Dendritic cell treated with granulocyte-macrophage colony-stimulating factor and Interleukin-4, amounts not matched to agents 40 ng/mL and 50 ng/mL, for 4 days (primary cell): ENCODE results near the gene PRB4.
"Not testable (repeated sequence)": the region's sequence is repeated elsewhere in the genome, so short reads cannot be mapped to it uniquely, and the experiment has no call there.

Experiments
- H3K27ac Mint-ChIP-seq: one replicate; pipeline ENCODE4 v1.8.0; 2022; ENCODE audit warnings: mild to moderate bottlenecking, mixed read lengths
- H3K27me3 Mint-ChIP-seq: one replicate; pipeline ENCODE4 v1.8.0; 2022; ENCODE audit warnings: mild to moderate bottlenecking, mixed read lengths
- H3K36me3 Mint-ChIP-seq: one replicate; pipeline ENCODE4 v1.8.0; 2022; ENCODE audit warnings: low read depth, mixed read lengths
- H3K4me1 Mint-ChIP-seq: one replicate; pipeline ENCODE4 v1.8.0; 2022; ENCODE audit warnings: low read depth, mixed read lengths
- H3K4me3 Mint-ChIP-seq: one replicate; pipeline ENCODE4 v1.8.0; 2022; ENCODE audit warnings: mild to moderate bottlenecking, moderate library complexity, mixed read lengths
- H3K9me3 Mint-ChIP-seq: one replicate; pipeline ENCODE4 v1.8.0; 2022; ENCODE audit warnings: mixed read lengths
- intact Hi-C: fragments of 100-400 bp; cut with micrococcal nuclease; formaldehyde crosslinking; loops from one replicate; pipeline ENCODE4 v1.15.0; 2022

Gene PRB4

GRCh38 chr12:11310336-11310735 is at the start of gene PRB4:
Gene PRB4 (minus strand): TSS chr12:11310436. CDS start chr12:11310398, 38 bp downstream.
- H3K9me3 Mint-ChIP-seq, result peaks cover 15% of the 10 kb centered on the region

GRCh38 chr12:11351736-11352135 is 41.5 kb upstream of the PRB4 start:
- intact Hi-C loops, H3K36me3 Mint-ChIP-seq, H3K27me3 Mint-ChIP-seq, H3K27ac Mint-ChIP-seq, H3K4me1 Mint-ChIP-seq, H3K4me3 Mint-ChIP-seq: not testable (repeated sequence)
- peaks cover 16% of the 10 kb centered on the region for H3K9me3 Mint-ChIP-seq

More at GRCh38 chr12:11310336-11310735, at the start of gene PRB4:
- intact Hi-C loops, result no loop called here
- Mint-ChIP-seq H3K4me3 (no peak within 1 kb of the TSS), H3K27me3 (peaks cover 1% of the 10 kb centered on the region), H3K36me3 (no peaks in the 10 kb centered on the region), H3K27ac (no peak within 1 kb of the TSS), H3K4me1 (no peaks in the 10 kb centered on the region)

- no peaks in the 10 kb centered on the region for H3K36me3 Mint-ChIP-seq
- H3K4me1 Mint-ChIP-seq, result peaks cover 6% of the 10 kb centered on the region
- H3K9me3 Mint-ChIP-seq, result peaks cover 16% of the 10 kb centered on the region
- intact Hi-C loops, result no loop called here
- no peak overlapping the region for H3K27ac Mint-ChIP-seq
- peaks cover under 1% of the 10 kb centered on the region for H3K27me3 Mint-ChIP-seq
- H3K4me3 Mint-ChIP-seq, result no peak overlapping the region
Observed at GRCh38 chr12:11348439-11348838, 38.2 kb upstream of the PRB4 start.

- Mint-ChIP-seq H3K4me3 (no peak overlapping the region), H3K36me3 (no peaks in the 10 kb centered on the region), H3K4me1 (peaks cover 6% of the 10 kb centered on the region), H3K9me3 (peaks cover 16% of the 10 kb centered on the region), H3K27me3 (no peaks in the 10 kb centered on the region), H3K27ac (no peak overlapping the region)
- intact Hi-C loops, result no loop called here
Observed at GRCh38 chr12:11347810-11348209, 37.6 kb upstream of the PRB4 start.

DNA sequence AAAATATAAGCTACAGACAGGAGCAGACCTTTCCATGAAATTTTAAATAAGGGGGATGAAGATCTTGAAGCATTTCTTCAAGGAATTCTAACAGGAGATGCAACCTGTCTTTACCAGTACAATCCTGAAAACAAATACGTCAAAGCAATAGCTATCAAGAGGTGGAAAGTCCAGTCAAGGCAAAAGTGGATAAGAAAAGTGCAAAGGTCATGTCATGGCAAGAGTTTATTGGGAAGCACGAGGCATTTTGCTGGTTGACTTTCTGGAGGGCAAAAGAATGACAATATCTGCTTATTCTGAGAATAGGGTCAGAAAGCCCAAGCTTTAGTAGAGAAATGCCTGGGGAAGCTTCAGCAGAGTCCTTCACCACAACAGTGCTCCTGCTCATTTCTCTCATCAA is 34.3 kb upstream of the PRB4 start:
- Mint-ChIP-seq H3K4me1 (no peaks in the 10 kb centered on the region), H3K36me3 (no peaks in the 10 kb centered on the region), H3K27me3 (no peaks in the 10 kb centered on the region), H3K27ac (no peak overlapping the region), H3K9me3 (peaks cover 18% of the 10 kb centered on the region), H3K4me3 (no peak overlapping the region)
- intact Hi-C loops, result no loop called here

DNA sequence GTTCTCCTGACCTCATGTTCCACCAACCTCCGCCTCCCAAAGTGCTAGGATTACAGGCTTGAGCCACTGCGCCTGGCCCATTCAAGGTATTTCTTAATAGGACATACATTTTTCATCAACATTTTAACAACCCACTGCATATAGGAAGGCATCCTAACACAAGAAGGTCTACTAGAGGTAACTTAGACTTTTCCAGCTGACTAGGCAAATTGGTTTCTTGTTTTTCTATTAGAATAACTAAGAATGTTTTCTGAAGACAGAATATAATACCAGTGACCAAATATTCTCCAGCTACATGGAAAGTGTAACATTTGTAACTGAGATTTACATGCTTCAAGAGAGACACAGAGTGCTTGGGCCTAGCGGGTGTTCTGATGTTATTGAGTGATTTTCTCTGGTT is 14.2 kb upstream of the PRB4 start:
- Mint-ChIP-seq H3K9me3 (peaks cover 22% of the 10 kb centered on the region), H3K36me3 (no peaks in the 10 kb centered on the region), H3K27me3 (no peaks in the 10 kb centered on the region), H3K4me1 (no peaks in the 10 kb centered on the region), H3K4me3 (no peak overlapping the region), H3K27ac (no peak overlapping the region)
- intact Hi-C loops, result no loop called here

DNA sequence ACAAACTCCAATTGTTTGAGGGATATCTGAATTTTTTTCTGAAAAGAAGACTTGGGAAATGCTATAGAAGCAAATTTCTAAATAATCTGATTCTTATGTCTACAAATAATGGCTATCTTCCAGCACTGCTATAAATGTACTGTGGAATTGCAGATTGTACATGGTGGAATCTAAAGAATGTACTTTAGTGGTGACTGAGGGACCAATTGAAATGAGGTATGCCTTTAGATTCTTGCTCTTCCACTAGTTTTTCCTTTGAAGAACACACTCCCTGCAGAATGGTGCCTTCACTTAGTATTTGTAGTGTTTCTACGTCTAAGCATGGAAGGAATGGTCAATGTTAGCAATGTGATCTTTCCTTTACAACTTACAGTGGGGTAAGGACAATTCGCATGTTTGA is 11.7 kb upstream of the PRB4 start:
- Mint-ChIP-seq H3K36me3 (no peaks in the 10 kb centered on the region), H3K4me3 (no peak overlapping the region), H3K27me3 (no peaks in the 10 kb centered on the region), H3K27ac (no peak overlapping the region), H3K9me3 (peaks cover 39% of the 10 kb centered on the region), H3K4me1 (no peaks in the 10 kb centered on the region)
- intact Hi-C loops, result no loop called here

DNA sequence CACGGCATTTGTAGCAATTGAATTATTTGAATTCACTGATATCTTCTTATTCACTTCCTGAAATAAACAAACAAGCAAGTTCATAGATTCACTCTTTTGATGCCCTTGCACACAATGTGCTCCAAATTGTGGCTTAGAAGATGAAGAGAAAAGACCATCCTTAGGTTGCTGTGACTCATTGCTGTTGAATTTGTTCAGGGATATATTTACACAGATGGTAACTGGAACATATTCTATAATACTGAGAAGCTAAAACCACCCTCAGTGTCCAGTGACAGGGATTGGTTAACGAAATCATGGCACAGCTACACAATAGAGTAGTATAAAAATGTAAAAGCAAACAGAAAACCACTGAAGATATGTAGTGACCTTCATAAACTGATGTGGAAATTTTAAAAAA is 3.1 kb downstream of the PRB4 start:
- peaks cover 1% of the 10 kb centered on the region for H3K27me3 Mint-ChIP-seq
- H3K27ac Mint-ChIP-seq, result no peak overlapping the region
- H3K4me3 Mint-ChIP-seq, result no peak overlapping the region
- H3K9me3 Mint-ChIP-seq, result no peaks in the 10 kb centered on the region
- intact Hi-C loops, result no loop called here
- H3K36me3 Mint-ChIP-seq, result no peaks in the 10 kb centered on the region
- H3K4me1 Mint-ChIP-seq, result no peaks in the 10 kb centered on the region

- H3K36me3 Mint-ChIP-seq, result no peaks in the 10 kb centered on the region
- no peaks in the 10 kb centered on the region for H3K9me3 Mint-ChIP-seq
- intact Hi-C loops, result no loop called here
- no peak overlapping the region for H3K27ac Mint-ChIP-seq
- no peak overlapping the region for H3K4me3 Mint-ChIP-seq
- no peaks in the 10 kb centered on the region for H3K4me1 Mint-ChIP-seq
- H3K27me3 Mint-ChIP-seq, result no peaks in the 10 kb centered on the region
Observed at GRCh38 chr12:11273449-11273848, 36.8 kb downstream of the PRB4 start.

DNA sequence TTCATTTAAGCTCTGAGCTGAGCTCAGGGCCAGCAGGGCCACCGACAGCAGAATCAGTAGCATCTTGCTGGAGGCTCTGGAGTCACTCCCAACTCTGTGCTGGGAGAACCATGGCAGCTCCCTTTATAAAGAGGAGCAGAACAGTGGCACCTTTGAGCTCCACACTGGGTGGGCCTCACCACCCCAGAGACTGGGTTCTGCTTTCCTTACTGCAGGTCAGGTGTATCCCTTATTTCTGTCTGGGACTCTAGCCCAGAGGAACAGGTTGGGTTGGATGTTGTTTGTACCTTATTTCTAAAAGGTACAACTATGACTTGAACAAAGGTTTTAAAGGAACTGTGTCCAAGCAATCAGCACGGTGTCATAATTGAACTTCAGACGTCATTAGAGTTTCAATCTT is 40.6 kb downstream of the PRB4 start, which contains the start of gene PRB3:
Gene PRB3 (minus strand): TSS at position 101 of the 400 bp plus-strand sequence. CDS start 38 bp downstream, at position 63.
- intact Hi-C loops, result no loop called here

GRCh38 chr12:11264501-11264900 is 45.7 kb downstream of the PRB4 start:
- Mint-ChIP-seq H3K27me3 (no peaks in the 10 kb centered on the region), H3K27ac (no peak overlapping the region), H3K4me3 (no peak overlapping the region), H3K36me3 (no peaks in the 10 kb centered on the region), H3K4me1 (no peaks in the 10 kb centered on the region), H3K9me3 (peaks cover 24% of the 10 kb centered on the region)
- intact Hi-C loops, result no loop called here

More for the DNA sequence above, 40.6 kb downstream of the PRB4 start, which contains the start of gene PRB3:
- Mint-ChIP-seq H3K36me3 (no peaks in the 10 kb centered on the region), H3K27me3 (no peaks in the 10 kb centered on the region), H3K4me1 (no peaks in the 10 kb centered on the region), H3K9me3 (no peaks in the 10 kb centered on the region), H3K4me3 (no peak within 1 kb of the TSS), H3K27ac (no peak within 1 kb of the TSS)
